Nephron progenitor cell (in vitro differentiated cells): ENCODE results near the gene SPAAR.
A peak's percentile ranks its signal among the peaks of the same experiment; 100 is the strongest.

Source experiments
- DNase-seq: peaks from one replicate; pipeline ENCODE4 v3.0.0; 2021
- H3K27ac Mint-ChIP-seq: 2 replicates; pipeline ENCODE4 v1.8.0; 2021; ENCODE audit warnings: mild to moderate bottlenecking, moderate library complexity, mixed read lengths
- H3K27me3 Mint-ChIP-seq: 2 replicates; pipeline ENCODE4 v1.8.0; 2021; ENCODE audit warnings: mild to moderate bottlenecking, low read depth, mixed read lengths; ENCODE audit not compliant: poor library complexity
- H3K36me3 Mint-ChIP-seq: 2 replicates; pipeline ENCODE4 v1.8.0; 2021; ENCODE audit warnings: low read depth, mixed read lengths
- H3K4me1 Mint-ChIP-seq: 2 replicates; pipeline ENCODE4 v1.8.0; 2021; ENCODE audit warnings: mixed read lengths
- H3K4me3 Mint-ChIP-seq: 2 replicates; pipeline ENCODE4 v1.8.0; 2021; ENCODE audit warnings: mild to moderate bottlenecking, moderate library complexity, mixed read lengths
- H3K9me3 Mint-ChIP-seq: 2 replicates; pipeline ENCODE4 v1.8.0; 2021; ENCODE audit warnings: mild to moderate bottlenecking, moderate library complexity, mixed read lengths
- TF ChIP-seq, protein P1 (sequence below): fragments of 200-600 bp; sonication (generic); IDR thresholded peaks from 2 replicates; pipeline ENCODE4 v1.5.0; 2021; ENCODE audit warnings: antibody characterized with exemption

The SPAAR gene

GRCh38 chr9:35898337-35898736 is 11.0 kb upstream of the SPAAR start:
- Mint-ChIP-seq H3K36me3 (no peaks in the 10 kb centered on the region), H3K4me1 (peaks cover 4% of the 10 kb centered on the region), H3K27ac (no peak overlapping the region), H3K9me3 (no peaks in the 10 kb centered on the region), H3K27me3 (peaks cover 69% of the 10 kb centered on the region), H3K4me3 (no peak overlapping the region)
- no peak for DNase-seq
- TF ChIP-seq, protein P1, sequence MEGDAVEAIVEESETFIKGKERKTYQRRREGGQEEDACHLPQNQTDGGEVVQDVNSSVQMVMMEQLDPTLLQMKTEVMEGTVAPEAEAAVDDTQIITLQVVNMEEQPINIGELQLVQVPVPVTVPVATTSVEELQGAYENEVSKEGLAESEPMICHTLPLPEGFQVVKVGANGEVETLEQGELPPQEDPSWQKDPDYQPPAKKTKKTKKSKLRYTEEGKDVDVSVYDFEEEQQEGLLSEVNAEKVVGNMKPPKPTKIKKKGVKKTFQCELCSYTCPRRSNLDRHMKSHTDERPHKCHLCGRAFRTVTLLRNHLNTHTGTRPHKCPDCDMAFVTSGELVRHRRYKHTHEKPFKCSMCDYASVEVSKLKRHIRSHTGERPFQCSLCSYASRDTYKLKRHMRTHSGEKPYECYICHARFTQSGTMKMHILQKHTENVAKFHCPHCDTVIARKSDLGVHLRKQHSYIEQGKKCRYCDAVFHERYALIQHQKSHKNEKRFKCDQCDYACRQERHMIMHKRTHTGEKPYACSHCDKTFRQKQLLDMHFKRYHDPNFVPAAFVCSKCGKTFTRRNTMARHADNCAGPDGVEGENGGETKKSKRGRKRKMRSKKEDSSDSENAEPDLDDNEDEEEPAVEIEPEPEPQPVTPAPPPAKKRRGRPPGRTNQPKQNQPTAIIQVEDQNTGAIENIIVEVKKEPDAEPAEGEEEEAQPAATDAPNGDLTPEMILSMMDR = no peak

DNA sequence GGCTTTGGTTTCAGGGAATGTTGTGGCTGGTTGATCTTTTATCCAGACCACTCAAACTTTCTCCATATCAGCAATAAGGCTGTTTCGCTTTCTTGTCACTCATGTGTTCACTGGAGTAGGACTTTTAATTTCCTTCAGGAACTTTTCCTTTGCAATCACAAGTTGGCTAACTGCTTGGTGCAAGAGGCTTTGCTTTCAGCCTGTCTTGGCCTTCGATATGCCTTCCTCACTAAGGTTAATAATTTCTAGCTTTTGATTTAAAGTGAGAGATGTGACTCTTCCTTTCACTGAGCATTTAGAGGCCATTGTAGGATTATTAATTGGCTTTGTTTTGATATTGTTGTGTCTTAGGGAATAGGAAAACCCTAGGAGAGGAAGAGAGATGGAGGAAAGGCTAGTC is 10.3 kb upstream of the SPAAR start:
- H3K4me3 Mint-ChIP-seq = no peak overlapping the region
- no peaks in the 10 kb centered on the region for H3K36me3 Mint-ChIP-seq
- no peaks in the 10 kb centered on the region for H3K9me3 Mint-ChIP-seq
- peaks cover 64% of the 10 kb centered on the region for H3K27me3 Mint-ChIP-seq
- H3K27ac Mint-ChIP-seq = no peak overlapping the region
- H3K4me1 Mint-ChIP-seq = peaks cover 7% of the 10 kb centered on the region
- DNase-seq = no peak
- TF ChIP-seq, protein P1 = no peak

DNA sequence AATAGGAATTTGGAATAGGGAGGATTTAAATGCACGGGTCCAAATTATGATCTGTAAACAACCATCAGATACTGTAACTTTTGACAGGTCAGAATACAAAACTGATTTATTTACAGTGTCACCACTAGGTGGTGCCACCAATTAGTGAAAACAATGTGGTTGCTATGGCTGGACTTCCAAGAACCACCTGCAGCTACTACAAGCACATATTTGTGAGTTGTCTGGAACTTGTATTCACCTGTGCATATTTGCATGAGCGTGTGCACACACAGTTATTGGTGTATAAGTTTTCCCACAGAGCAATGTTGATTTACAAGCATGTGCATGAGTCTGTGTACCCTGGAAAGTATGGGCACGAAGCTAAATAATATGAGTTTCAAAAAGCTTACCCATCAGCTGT is 6.2 kb upstream of the SPAAR start:
- H3K27me3 Mint-ChIP-seq = peaks cover 41% of the 10 kb centered on the region
- DNase-seq = no peak
- no peaks in the 10 kb centered on the region for H3K36me3 Mint-ChIP-seq
- H3K9me3 Mint-ChIP-seq = no peaks in the 10 kb centered on the region
- peaks cover 45% of the 10 kb centered on the region for H3K4me1 Mint-ChIP-seq
- no peak overlapping the region for H3K27ac Mint-ChIP-seq
- H3K4me3 Mint-ChIP-seq = no peak overlapping the region
- TF ChIP-seq, protein P1 = peak; percentile 59

- no peak for DNase-seq
- no peaks in the 10 kb centered on the region for H3K9me3 Mint-ChIP-seq
- peaks cover 34% of the 10 kb centered on the region for H3K27me3 Mint-ChIP-seq
- no peak overlapping the region for H3K4me3 Mint-ChIP-seq
- TF ChIP-seq, protein P1 = no peak
- no peaks in the 10 kb centered on the region for H3K36me3 Mint-ChIP-seq
- peaks cover 58% of the 10 kb centered on the region for H3K4me1 Mint-ChIP-seq
- H3K27ac Mint-ChIP-seq = no peak overlapping the region
Observed at GRCh38 chr9:35904338-35904737, 5.0 kb upstream of the SPAAR start.

GRCh38 chr9:35905051-35905781 is 4.1 kb upstream of the SPAAR start:
- H3K4me1 Mint-ChIP-seq = peaks cover 63% of the 10 kb centered on the region
- DNase-seq = no peak
- peaks cover 31% of the 10 kb centered on the region for H3K27me3 Mint-ChIP-seq
- H3K9me3 Mint-ChIP-seq = no peaks in the 10 kb centered on the region
- no peaks in the 10 kb centered on the region for H3K36me3 Mint-ChIP-seq
- TF ChIP-seq, protein P1 = no peak
- H3K4me3 Mint-ChIP-seq = peak overlapping the region; percentile 5
- H3K27ac Mint-ChIP-seq = peak overlapping the region; percentile 86
